CD4-positive, alpha-beta T cell treated with Interleukin-15 for 4 hours (primary cell): ENCODE data around the gene DOCK10.
A peak's percentile ranks its signal among the peaks of the same experiment; 100 is the strongest.

Experiments used
- DNase-seq: peaks from one replicate; pipeline ENCODE4 v3.0.0-alpha.2; 2020; ENCODE audit warnings: low spot score

DOCK10 gene

GRCh38 chr2:224976629-224977525 lies 65.4 kb downstream of the DOCK10 start:
- no peak for DNase-seq

GRCh38 chr2:224975761-224976160 lies 66.5 kb downstream of the DOCK10 start:
- DNase-seq: no peak

- peak; percentile 56 for DNase-seq
Observed at GRCh38 chr2:224973112-224974016, 68.9 kb downstream of the DOCK10 start.

GRCh38 chr2:224971214-224971613 lies 71.1 kb downstream of the DOCK10 start:
- DNase-seq: no peak

DNA sequence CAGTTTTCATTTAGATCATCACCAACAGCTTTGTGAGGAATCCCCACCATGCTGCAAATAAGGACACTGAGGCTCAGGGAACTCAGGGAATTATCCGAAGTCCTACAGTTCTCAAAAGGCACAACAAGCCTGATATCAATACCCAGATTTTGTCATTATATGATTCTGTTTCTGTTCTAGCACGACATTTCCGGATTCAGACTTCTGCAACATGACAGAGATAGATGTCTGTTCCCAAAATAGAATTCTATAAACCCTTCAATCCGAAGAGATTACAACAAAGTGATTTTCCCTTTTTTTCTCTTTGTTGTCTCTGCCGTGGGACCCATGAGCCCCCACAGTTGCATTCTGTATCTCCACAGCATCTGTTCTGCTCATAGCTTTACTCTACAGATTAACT lies 72.0 kb downstream of the DOCK10 start:
- DNase-seq: no peak

DNA sequence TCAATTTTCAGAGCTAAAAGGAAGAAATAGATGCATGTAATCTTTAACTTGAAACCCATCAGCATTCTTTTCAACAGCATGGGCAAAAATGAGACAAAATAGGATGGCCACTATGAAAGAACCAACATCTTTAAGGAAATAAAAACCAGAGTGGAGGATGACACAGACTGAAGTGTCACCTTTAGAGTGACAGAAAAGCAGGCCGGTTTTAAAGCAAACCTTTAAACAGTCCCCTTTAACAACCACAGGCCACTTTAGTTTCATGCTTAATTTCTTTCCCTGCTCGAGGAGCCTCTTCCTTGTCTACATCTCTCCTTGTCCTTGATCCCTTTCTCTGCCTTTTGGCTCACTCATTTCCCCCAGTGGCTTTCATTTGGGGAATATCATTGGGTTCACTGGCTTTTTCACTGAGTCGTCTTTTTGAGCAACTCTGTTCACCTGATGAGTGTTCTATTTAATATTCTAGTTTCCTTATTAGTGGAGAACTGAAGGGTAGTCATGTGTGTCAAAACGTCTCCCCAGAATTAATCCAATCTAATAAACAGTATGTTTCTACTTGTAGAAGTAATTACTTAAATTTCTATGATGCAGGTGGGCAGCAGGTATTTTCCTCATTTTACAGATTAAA lies 72.5 kb downstream of the DOCK10 start:
- DNase-seq: no peak

- DNase-seq: no peak
Observed at GRCh38 chr2:224969095-224969494, 73.2 kb downstream of the DOCK10 start.

GRCh38 chr2:224968051-224968450 lies 74.2 kb downstream of the DOCK10 start:
- no peak for DNase-seq

DNA sequence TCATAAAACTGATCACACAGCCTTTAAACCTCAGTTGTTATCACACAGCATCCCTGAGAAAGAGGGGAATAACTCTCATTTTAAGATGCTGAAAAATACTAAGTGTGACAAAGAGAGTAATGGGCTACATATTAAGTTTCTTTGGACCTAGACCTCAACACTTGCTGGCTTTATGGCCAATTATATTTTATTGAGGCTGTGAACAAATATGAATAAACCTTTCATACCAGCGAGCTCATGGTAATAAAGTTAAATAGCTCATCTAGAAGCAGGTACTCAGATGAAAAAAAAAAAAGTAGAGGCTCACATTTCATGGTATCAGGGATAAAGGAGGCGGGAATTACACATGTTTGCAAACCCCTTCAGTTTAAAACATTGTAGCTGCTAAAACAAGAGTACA lies 75.7 kb downstream of the DOCK10 start:
- DNase-seq: no peak

GRCh38 chr2:224959556-224959955 lies 82.7 kb downstream of the DOCK10 start:
- DNase-seq: no peak

GRCh38 chr2:224958873-224959272 lies 83.4 kb downstream of the DOCK10 start:
- DNase-seq: no peak

DNA sequence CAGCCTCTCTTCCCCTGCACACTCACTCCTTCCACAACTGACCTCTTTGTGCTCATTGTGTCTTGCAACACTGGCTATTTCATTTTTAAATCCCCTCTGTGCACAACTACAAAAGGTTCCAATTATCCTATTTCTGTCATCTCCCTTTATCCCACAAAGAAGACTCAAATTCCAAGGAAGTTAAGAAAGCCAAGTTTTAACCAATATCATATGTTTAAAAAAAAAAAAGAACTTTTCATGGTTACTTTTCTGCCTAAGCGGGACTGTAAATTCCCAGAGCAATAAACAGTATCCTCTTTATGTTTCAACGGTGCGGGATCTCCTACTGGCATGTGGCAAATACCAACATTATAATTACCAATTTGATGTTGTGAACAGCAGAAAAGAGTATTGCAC lies 83.8 kb downstream of the DOCK10 start:
- no peak for DNase-seq

GRCh38 chr2:224957540-224958461 lies 84.5 kb downstream of the DOCK10 start:
- no peak for DNase-seq

GRCh38 chr2:224956706-224957105 lies 85.6 kb downstream of the DOCK10 start:
- DNase-seq: no peak

DNA sequence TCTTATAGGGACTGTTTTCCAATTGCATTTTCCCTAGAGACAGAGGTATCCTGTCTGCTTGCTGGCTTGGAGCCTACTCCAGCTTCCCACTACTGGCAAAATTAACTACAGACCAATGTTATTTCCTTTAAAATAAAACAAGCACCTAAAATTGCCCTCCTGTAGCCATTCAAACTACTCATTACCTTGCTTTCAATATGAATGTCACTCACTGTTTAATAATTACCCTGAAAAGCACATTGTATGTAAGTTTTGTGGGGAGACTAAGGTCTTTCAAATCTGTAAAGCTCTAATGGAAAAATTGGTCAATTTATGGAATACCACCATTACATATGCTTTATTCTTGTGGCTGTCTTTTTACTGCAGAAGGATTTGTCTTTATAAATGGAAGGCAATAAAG lies 87.3 kb downstream of the DOCK10 start:
- DNase-seq: no peak

- peak; percentile 66 for DNase-seq
Observed at GRCh38 chr2:224952936-224953657, 89.2 kb downstream of the DOCK10 start.

- DNase-seq: no peak
Observed at GRCh38 chr2:224951723-224952481, 90.4 kb downstream of the DOCK10 start.

DNA sequence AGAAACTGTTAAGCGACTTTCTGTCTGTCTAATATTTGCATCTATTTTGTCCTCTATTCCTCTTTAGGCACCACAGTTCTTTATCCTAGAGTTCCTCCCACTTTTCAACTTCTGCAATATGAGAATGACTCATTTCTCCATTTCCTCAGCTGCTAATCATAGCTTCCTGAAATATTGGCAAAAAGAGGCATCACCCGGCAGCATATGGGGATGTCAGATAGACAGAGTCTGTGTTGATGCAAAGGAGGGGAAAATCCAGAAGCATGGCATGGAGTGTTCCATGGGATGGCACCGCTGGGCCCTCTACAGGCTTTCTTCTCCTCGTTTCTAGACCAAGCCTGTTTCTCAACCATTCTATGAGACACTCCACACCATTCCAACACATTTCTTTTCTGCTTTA lies 93.4 kb downstream of the DOCK10 start:
- DNase-seq: no peak

- DNase-seq: no peak
Observed at GRCh38 chr2:224948005-224948404, 94.3 kb downstream of the DOCK10 start.

- no peak for DNase-seq
Observed at GRCh38 chr2:224947566-224947965, 94.7 kb downstream of the DOCK10 start.
